ENCODE results near the gene ZNF438.

- TF ChIP-seq CTCF (conservative IDR thresholded peaks at IDR 0.05 in 1 of 2, IDR thresholded peaks at IDR 0.05 in 1 of 2; ENCODE audit: low read depth in 1 of 2, low read length in 2 of 2): no peak
- TF ChIP-seq EZH2 (IDR thresholded peaks at IDR 0.05; ENCODE audit: low read length, missing control alignments): no peak
Observed at GRCh38 chr10:30897547-30897946, 134.1 kb downstream of the ZNF438 start.
